ENCODE measurements around the gene DPPA5.

DNA sequence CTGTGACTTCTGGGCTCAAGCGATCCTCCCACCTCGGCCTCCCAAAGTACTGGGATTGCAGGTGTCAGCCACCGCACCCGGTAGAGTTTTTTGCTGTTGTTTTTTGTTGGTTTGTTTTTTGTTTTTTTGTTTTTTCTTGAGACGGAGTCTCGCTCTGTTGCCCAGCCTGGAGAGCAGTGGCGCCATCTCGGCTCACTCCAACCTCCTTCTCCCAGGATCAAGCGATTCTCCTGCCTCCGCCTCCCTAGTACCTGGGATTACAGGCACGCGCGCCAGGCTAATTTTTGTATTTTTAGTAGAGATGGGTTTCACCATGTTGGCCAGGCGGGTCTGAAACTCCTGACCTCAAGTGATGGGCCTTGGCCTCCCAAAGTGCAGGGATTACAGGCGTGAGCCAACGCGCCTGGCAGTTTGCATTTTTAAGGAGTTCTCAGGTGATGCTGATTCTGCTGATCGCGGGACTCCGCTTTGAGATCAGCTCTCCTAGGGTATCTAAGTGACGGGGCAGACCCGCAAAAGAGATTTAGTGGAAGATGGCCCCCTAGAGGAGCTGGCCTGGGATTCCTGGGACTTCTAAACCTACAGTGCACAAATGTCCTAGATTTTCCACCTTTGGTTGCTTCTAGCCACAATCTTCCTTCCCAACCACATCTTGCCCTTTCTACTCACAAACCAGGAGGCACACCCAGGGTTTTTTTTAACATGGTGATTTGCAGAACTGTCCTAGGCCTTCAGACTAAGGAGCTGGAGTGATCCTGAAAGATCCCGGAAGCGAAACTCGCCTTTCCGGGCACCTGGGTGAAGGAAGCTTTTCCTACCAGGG lies 45.2 kb downstream of the DPPA5 start:
- TF ChIP-seq MTF2 (CRISPR knock-in tag; IDR thresholded peaks at IDR 0.05; ENCODE audit: borderline replicate concordance) (no peak), ZFP41 (CRISPR knock-in tag; IDR thresholded peaks at IDR 0.05; ENCODE audit: borderline replicate concordance) (no peak), MEIS1 (CRISPR knock-in tag; IDR thresholded peaks at IDR 0.05; ENCODE audit: borderline replicate concordance) (no peak), ZKSCAN1 (IDR thresholded peaks at IDR 0.05; ENCODE audit: low read length) (no peak), NFYB (CRISPR knock-in tag; IDR thresholded peaks at IDR 0.05) (no peak)
- TF ChIP-seq, protein P1, sequence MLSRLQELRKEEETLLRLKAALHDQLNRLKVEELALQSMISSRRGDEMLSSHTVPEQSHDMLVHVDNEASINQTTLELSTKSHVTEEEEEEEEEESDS (CRISPR knock-in tag; IDR thresholded peaks at IDR 0.05; ENCODE audit: borderline replicate concordance), result no peak
- TF ChIP-seq, protein P2, sequence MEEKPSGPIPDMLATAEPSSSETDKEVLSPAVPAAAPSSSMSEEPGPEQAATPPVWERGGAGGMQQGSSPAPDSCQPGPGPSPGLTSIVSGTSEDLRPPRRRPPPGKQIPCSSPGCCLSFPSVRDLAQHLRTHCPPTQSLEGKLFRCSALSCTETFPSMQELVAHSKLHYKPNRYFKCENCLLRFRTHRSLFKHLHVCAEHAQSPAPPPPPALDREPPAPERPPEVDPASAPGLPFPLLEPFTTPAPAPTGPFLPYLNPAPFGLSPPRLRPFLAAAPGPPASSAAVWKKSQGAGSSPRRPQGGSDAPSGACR (CRISPR knock-in tag; IDR thresholded peaks at IDR 0.05), result no peak

All from HepG2 (cell line).